ENCODE data around the gene SOHLH1.
"Not testable (repeated sequence)": the region's sequence is repeated elsewhere in the genome, so short reads cannot be mapped to it uniquely, and the experiment has no call there.

SOHLH1 gene

GRCh38 chr9:135676891-135677290 is 22.4 kb downstream of the SOHLH1 start:
- DNase-seq = no peak

- no peak for DNase-seq
These were observed 24.3 kb downstream of the SOHLH1 start for GRCh38 chr9:135674977-135675376.

GRCh38 chr9:135673941-135674340 is 25.3 kb downstream of the SOHLH1 start:
- no peak for DNase-seq

- not testable (repeated sequence) for DNase-seq
These were observed 26.5 kb downstream of the SOHLH1 start for GRCh38 chr9:135672786-135673185.

- no peak for DNase-seq
These were observed 27.7 kb downstream of the SOHLH1 start for GRCh38 chr9:135671591-135672041.

- no peak for DNase-seq
These were observed 28.3 kb downstream of the SOHLH1 start for GRCh38 chr9:135670721-135671590.

DNA sequence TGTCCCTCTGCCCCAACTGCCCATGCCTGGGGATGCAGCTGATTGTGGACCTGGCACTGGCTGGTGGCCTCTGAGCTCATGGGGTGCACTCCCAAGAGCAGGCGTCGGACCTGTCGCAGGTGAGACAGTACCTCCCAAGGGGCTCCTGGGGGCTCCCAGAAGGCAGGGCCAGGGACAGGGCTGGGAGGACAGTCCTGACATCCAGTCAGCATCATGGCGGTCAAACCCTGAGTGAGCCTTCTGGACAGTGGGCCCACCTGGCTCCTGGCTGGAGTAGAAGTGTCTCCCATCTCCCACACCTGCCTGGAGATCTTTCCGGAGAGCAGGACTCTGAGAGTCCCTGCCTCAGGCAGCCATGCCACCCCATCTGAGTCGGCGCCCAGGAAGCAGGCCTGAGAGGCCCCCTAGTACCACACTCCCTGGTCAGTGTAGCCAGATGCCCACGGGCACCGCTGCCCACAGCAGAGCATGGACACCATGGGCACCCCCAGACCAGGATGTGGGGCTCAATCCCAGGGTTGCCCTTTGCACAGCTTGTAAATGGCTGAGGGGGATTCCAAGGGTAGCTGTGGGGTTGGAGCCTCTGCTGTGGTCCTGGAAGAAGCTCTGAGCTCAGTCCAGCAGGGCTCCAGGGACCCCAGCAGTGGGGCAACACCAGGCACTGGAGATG is 29.5 kb downstream of the SOHLH1 start:
- no peak for DNase-seq

GRCh38 chr9:135669018-135669417 is 30.3 kb downstream of the SOHLH1 start:
- DNase-seq = not testable (repeated sequence)

- DNase-seq = no peak
These were observed 31.7 kb downstream of the SOHLH1 start for GRCh38 chr9:135667463-135668001.

DNA sequence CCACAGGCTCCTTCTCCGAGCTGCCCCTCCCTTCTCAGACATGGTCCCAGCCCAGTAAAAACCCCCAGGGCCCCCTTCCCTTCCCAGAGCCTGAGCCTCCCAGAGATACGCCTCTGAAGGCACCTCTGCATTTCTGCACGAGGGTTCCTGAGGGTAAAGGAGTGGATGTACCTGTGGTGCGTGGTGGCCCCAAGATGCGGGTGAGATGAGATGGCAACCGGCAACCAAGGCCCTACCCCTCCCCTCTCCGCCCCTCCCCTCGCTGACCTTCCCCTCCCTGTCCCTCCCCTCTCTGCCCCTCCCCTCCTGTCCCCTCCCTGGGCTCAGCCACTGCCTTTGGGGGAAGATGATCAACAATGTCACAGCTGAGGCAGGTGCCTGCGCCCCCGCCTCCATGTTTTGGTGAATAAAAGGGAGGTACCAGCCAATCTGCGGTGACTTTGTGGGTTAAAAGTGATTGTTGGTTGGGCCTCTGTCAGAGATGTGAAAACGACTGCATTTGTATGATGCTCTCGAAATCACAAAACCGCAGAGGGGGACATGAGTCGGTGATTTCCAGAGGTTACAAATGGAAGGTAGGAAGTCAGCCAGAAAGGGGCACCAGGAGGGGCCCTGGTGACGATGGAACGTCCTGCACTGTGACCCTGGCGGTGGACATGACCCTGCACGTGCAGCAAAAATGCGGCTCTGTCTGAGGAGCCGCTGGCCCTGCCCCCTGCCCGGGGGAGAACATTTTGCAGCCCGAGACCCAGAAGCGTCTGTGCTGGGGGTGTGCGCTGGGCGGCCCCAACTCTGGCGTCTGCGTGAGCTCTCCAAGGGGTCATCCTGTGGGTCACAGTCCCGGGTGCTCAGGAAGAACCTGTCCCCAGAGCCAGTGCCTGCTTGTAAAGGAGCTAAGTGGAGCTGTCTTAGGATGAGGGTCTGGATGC is 32.5 kb downstream of the SOHLH1 start:
- no peak for DNase-seq

DNA sequence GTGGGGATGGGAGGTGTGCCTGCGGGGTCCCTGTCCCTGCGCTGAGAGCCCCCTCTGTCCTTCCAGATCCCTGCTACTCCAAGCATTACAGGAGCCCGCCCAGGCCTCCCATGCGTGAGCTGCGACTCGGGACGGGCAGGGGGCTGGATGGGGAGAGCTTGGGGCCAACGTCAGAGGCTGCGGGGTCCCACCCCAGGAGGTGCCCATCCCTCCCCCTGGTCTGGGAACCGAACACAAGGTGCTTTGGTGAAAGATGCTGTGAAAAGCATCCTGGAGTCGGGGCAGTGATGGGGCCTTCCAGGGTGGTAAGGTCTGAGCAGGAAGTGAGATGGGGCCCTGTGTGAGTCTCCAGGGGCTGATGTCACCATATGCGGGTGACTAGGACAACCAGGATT is 33.5 kb downstream of the SOHLH1 start:
- no peak for DNase-seq

GRCh38 chr9:135664801-135665794 is 34.2 kb downstream of the SOHLH1 start:
- DNase-seq = no peak

GRCh38 chr9:135664266-135664665 is 35.0 kb downstream of the SOHLH1 start:
- no peak for DNase-seq

GRCh38 chr9:135663857-135664256 is 35.4 kb downstream of the SOHLH1 start:
- DNase-seq = no peak

DNA sequence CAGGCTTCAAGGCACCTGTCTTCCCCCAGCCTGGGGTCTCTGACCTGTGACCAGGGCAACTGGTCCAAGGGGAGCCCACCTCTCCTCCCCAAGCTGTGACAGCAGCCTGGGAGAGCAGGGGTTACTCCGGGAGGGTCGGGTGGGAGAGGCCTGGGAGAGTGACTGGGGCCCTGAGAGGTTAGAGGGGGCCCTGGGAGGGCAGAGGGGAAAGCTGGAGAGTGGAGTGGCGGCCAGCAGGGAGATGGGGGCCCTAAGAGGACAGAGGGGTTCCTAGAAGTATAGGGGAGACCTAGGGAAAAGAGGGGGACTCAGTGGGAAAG is 35.9 kb downstream of the SOHLH1 start:
- no peak for DNase-seq

- DNase-seq = no peak
These were observed 36.4 kb downstream of the SOHLH1 start, which contains the start of gene LCN9 for GRCh38 chr9:135662758-135663450. LCN9 (plus strand) TSS chr9:135663309; CDS start chr9:135663322, 13 bp downstream.

DNA sequence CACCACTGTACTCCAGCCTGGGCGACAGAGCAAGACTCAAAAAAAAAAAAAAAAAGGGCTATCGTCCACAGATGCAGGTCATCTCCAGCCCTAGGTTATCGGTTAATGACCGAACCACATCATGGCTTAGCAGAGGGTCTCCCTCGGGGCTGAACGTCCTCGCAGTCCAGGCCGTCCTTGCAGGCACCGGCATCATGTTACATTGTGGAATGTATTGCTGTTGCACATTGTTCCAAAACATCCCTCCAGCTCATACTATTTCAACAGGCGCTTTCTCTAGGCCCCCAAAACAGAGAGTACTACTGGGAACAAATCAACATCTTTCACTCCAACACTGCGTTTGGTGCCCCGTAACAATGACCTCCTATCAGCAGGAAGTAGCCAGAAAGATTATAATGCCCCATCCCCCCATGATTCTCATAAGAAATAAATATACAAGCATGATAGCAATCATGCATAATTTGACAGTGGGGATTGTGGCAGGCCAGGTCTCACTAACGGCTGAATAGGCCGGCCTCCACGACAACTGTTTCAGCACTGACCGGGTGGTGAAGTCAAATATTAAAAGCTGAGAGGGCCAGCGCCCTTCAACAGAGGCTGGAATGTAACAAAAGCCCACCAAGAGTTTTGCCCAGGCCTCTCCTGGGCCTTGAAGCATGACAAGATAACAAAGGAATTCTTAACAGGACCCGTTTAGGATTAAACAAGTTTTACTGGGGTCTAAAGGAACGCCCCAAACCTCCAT is 37.3 kb downstream of the SOHLH1 start:
- DNase-seq = no peak

DNA sequence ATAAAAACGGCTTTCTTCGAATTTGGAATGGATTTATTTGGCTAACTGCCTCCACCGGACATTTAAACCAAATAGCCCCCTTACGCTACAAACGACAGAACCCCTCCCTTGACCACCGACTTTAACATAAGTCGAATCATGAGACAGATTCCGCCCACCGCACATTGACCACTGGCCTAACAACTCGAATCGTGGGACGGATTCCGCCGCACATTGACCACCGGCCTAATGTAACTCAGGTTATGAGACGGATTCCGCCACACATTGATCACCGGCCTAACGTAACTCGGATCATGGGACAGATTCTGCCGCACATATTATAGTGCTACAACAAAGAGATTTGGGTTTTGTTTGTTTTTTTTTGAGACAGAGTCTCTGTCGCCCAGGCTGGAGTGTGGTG is 38.9 kb downstream of the SOHLH1 start:
- DNase-seq = no peak

- DNase-seq = no peak
These were observed 40.0 kb downstream of the SOHLH1 start for GRCh38 chr9:135659252-135659651.

DNA sequence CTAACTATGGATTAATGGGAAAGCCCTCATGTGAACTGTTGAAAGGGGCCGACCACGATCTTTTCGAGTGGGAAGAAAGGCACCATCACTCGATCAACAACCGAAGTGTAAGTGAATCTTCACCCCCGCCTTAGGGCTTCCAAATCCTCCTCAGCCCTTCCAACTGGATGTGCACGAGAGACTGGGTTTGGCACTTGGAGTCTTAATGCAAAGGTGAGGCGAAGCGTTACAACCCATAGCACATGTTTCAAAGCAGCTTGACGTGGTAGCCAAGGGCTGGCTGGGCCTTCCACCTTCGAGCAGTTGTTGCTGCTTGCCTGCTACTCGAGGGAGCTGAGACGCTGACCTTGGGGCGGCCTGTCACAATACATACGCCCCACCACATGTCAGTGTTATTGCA is 41.9 kb downstream of the SOHLH1 start:
- no peak for DNase-seq

Measured in stimulated activated CD4-positive, alpha-beta T cell treated with anti-CD3 and anti-CD28 coated beads, Interleukin-1b, Interleukin-23, amount 100 ng/mL, for 48 hours (primary cell).